H9 (cell line): ENCODE measurements around the gene MXD3. TPM values are rescaled to one million over a fixed set of nuclear protein-coding genes. Genes with fewer than 3 reads are reported as not detected.

Experiments used
- DNase-seq: peaks from one replicate; pipeline ENCODE4 v3.0.0-alpha.2; 2017
- H2AFZ ChIP-seq: one replicate; pipeline ENCODE4 v1.6.1; 2013; ENCODE audit warnings: mild to moderate bottlenecking, low read length, control low read depth, moderate library complexity
- H2AK5ac ChIP-seq: 2 replicates; pipeline ENCODE4 v1.6.1; 2013; ENCODE audit warnings: low read length, control low read depth, mixed read lengths; ENCODE audit not compliant: insufficient read length
- H2BK120ac ChIP-seq: one replicate; pipeline ENCODE4 v1.6.1; 2013; ENCODE audit warnings: low read depth, mild to moderate bottlenecking, low read length, control low read depth, inconsistent platforms; ENCODE audit not compliant: poor library complexity, severe bottlenecking
- H2BK12ac ChIP-seq: 2 replicates; pipeline ENCODE4 v1.6.1; 2013; ENCODE audit warnings: low read length, control low read depth, mixed read lengths, low read depth; ENCODE audit not compliant: insufficient read length
- H2BK15ac ChIP-seq: 2 replicates; pipeline ENCODE4 v1.6.1; 2013; ENCODE audit warnings: low read depth, low read length, control low read depth
- H2BK20ac ChIP-seq: one replicate; pipeline ENCODE4 v1.6.1; 2013; ENCODE audit warnings: low read depth, mild to moderate bottlenecking, low read length, control low read depth, inconsistent platforms; ENCODE audit not compliant: poor library complexity, severe bottlenecking
- H2BK5ac ChIP-seq: 2 replicates; pipeline ENCODE4 v1.6.1; 2013; ENCODE audit warnings: low read length, control low read depth, mixed read lengths; ENCODE audit not compliant: insufficient read length
- H3K14ac ChIP-seq: 2 replicates; pipeline ENCODE4 v1.6.1; 2013; ENCODE audit warnings: low read length, control low read depth; ENCODE audit not compliant: insufficient read depth
- H3K18ac ChIP-seq: 2 replicates; pipeline ENCODE4 v1.6.1; 2013; ENCODE audit warnings: low read depth, mild to moderate bottlenecking, mixed read lengths, low read length, control low read depth; ENCODE audit not compliant: insufficient read length
- H3K23ac ChIP-seq: 2 replicates; pipeline ENCODE4 v1.6.1; 2013; ENCODE audit warnings: low read length, control low read depth, mixed read lengths, low read depth; ENCODE audit not compliant: insufficient read length
- H3K23me2 ChIP-seq: 2 replicates; pipeline ENCODE4 v1.6.1; 2013; ENCODE audit warnings: low read depth, mild to moderate bottlenecking, mixed read lengths, low read length, control low read depth; ENCODE audit not compliant: insufficient read length, poor library complexity, severe bottlenecking
- H3K27ac ChIP-seq: 2 replicates; pipeline ENCODE4 v1.5.1; 2013; ENCODE audit warnings: low read length, control low read depth, mixed read lengths, low read depth; ENCODE audit not compliant: insufficient read length
- H3K27me3 ChIP-seq: 2 replicates; pipeline ENCODE4 v1.6.1; 2013; ENCODE audit warnings: low read length, control low read depth, inconsistent platforms; ENCODE audit not compliant: insufficient read depth
- H3K4ac ChIP-seq: 2 replicates; pipeline ENCODE4 v1.6.1; 2013; ENCODE audit warnings: low read depth, mild to moderate bottlenecking, control low read depth, inconsistent platforms, low read length, moderate library complexity
- H3K4me1 ChIP-seq: 2 replicates; pipeline ENCODE4 v1.6.1; 2013; ENCODE audit warnings: low read length, control low read depth, inconsistent platforms; ENCODE audit not compliant: insufficient read depth
- H3K4me2 ChIP-seq: 2 replicates; pipeline ENCODE4 v1.6.1; 2013; ENCODE audit warnings: low read length, control low read depth, mixed read lengths; ENCODE audit not compliant: insufficient read length, insufficient read depth
- H3K56ac ChIP-seq: 2 replicates; pipeline ENCODE4 v1.6.1; 2013; ENCODE audit warnings: low read depth, mild to moderate bottlenecking, mixed read lengths, low read length, control low read depth; ENCODE audit not compliant: insufficient read length
- H3K79me1 ChIP-seq: 2 replicates; pipeline ENCODE4 v1.6.1; 2013; ENCODE audit warnings: low read depth, mild to moderate bottlenecking, moderate library complexity, low read length, control low read depth, inconsistent platforms; ENCODE audit not compliant: insufficient read depth, poor library complexity, severe bottlenecking
- H3K79me2 ChIP-seq: 2 replicates; pipeline ENCODE4 v1.6.1; 2013; ENCODE audit warnings: low read length, control low read depth, inconsistent platforms; ENCODE audit not compliant: insufficient read depth
- H3K9ac ChIP-seq: 2 replicates; pipeline ENCODE4 v1.6.1; 2013; ENCODE audit warnings: low read length, control low read depth, mixed read lengths; ENCODE audit not compliant: insufficient read length; ENCODE audit errors: extremely low read depth
- H3K9me3 ChIP-seq: one replicate; pipeline ENCODE4 v1.6.1; 2013; ENCODE audit warnings: low read depth, low read length, inconsistent platforms; ENCODE audit not compliant: control insufficient read depth
- H3T11ph ChIP-seq: one replicate; pipeline ENCODE4 v1.6.1; 2013; ENCODE audit warnings: mild to moderate bottlenecking, low read length, control low read depth, inconsistent platforms
- H4K20me1 ChIP-seq: one replicate; pipeline ENCODE4 v1.6.1; 2013; ENCODE audit not compliant: control insufficient read depth, insufficient read length, insufficient read depth
- H4K5ac ChIP-seq: 2 replicates; pipeline ENCODE4 v1.6.1; 2013; ENCODE audit warnings: low read depth, mild to moderate bottlenecking, mixed read lengths, low read length, control low read depth; ENCODE audit not compliant: insufficient read length
- H4K8ac ChIP-seq: replicated peaks from 2 replicates; pipeline ENCODE4 v1.6.1; 2013; ENCODE audit warnings: low read length, control low read depth, mixed read lengths, low read depth; ENCODE audit not compliant: insufficient read length
- H4K91ac ChIP-seq: 2 replicates; pipeline ENCODE4 v1.6.1; 2013; ENCODE audit warnings: low read depth, mild to moderate bottlenecking, moderate library complexity, mixed read lengths, low read length, control low read depth; ENCODE audit not compliant: insufficient read length
- H3K27ac Mint-ChIP-seq, 3 experiments: 2 replicates in 2 of 3; 3 replicates in 1 of 3; pipeline ENCODE4 v1.8.0; 2020 to 2021; ENCODE audit warnings: mixed read lengths in 3 of 3, mild to moderate bottlenecking in 1 of 3, moderate library complexity in 1 of 3
- H3K27me3 Mint-ChIP-seq: 2 replicates; pipeline ENCODE4 v1.8.0; 2021; ENCODE audit warnings: low read depth, mild to moderate bottlenecking, moderate library complexity, mixed read lengths
- H3K36me3 Mint-ChIP-seq, 3 experiments: 2 replicates in 2 of 3; 3 replicates in 1 of 3; pipeline ENCODE4 v1.8.0; 2020 to 2021; ENCODE audit warnings: low read depth in 3 of 3, mixed read lengths in 3 of 3; ENCODE audit not compliant: insufficient read depth in 1 of 3
- H3K4me1 Mint-ChIP-seq, 2 experiments: 2 replicates each; pipeline ENCODE4 v1.8.0; 2020; ENCODE audit warnings: mixed read lengths in 2 of 2
- H3K4me3 Mint-ChIP-seq, 2 experiments: 2 replicates in 1 of 2; 3 replicates in 1 of 2; pipeline ENCODE4 v1.8.0; 2020 to 2021; ENCODE audit warnings: mild to moderate bottlenecking in 2 of 2, mixed read lengths in 2 of 2, moderate library complexity in 1 of 2
- H3K9me3 Mint-ChIP-seq, 2 experiments: 2 replicates in 1 of 2; 3 replicates in 1 of 2; pipeline ENCODE4 v1.8.0; 2020; ENCODE audit warnings: mild to moderate bottlenecking in 2 of 2, mixed read lengths in 2 of 2, moderate library complexity in 1 of 2
- WGBS: extraction: QIAGEN DNeasy Blood & Tissue Kit; methylation state at CpG from one replicate; pipeline ENCODE4 v1.1.7; 2013; ENCODE audit warnings: missing lambda C conversion rate, low lambda C conversion rate, mixed read lengths; ENCODE audit not compliant: insufficient read length; ENCODE audit errors: extremely low coverage; 5-methylcytosine and 5-hydroxymethylcytosine counted together
- total RNA-seq: library from RNA; stranded (reverse); gene quantifications from 2 replicates; pipeline ENCODE4 v1.2.1, GENCODE V29; 2021
- TF ChIP-seq, protein P1 (sequence below): fragments of 200-600 bp; sonication (generic); conservative IDR thresholded peaks from 3 replicates; pipeline ENCODE4 v1.8.0; 2021; ENCODE audit warnings: antibody characterized with exemption, mild to moderate bottlenecking

MXD3 gene
- total RNA-seq, 1 experiment from 2014 or later: 9.8 TPM

DNA sequence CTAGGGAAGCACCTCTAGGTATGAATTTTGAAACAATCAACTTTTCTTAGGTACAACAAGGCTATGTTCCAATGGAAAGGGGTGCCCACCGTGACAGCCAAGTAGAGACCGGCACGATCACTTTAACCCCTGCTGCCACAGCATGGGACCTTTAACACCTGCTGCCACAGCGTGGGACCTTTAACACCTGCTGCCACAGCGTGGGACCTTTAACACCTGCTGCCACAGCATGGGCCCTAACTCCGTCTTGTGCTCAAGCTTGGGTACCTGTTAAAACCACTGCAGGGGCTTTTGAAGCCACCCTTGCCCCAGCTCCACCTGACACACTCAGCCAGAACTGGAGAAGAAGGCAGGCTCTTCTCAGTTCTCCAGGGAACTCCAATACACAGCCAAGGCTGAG is 18.2 kb upstream of the MXD3 start:
- H3K56ac ChIP-seq: no peak overlapping the region
- peaks cover 9% of the 10 kb centered on the region; the same call in 1 of the 2 replicates for H3K4me1 ChIP-seq
- H3K18ac ChIP-seq: no peak overlapping the region
- H4K91ac ChIP-seq: no peak overlapping the region
- H3K9ac ChIP-seq: no peak overlapping the region
- TF ChIP-seq, protein P1, sequence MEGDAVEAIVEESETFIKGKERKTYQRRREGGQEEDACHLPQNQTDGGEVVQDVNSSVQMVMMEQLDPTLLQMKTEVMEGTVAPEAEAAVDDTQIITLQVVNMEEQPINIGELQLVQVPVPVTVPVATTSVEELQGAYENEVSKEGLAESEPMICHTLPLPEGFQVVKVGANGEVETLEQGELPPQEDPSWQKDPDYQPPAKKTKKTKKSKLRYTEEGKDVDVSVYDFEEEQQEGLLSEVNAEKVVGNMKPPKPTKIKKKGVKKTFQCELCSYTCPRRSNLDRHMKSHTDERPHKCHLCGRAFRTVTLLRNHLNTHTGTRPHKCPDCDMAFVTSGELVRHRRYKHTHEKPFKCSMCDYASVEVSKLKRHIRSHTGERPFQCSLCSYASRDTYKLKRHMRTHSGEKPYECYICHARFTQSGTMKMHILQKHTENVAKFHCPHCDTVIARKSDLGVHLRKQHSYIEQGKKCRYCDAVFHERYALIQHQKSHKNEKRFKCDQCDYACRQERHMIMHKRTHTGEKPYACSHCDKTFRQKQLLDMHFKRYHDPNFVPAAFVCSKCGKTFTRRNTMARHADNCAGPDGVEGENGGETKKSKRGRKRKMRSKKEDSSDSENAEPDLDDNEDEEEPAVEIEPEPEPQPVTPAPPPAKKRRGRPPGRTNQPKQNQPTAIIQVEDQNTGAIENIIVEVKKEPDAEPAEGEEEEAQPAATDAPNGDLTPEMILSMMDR: no peak
- no peak overlapping the region for H3T11ph ChIP-seq
- no peak overlapping the region for H3K23ac ChIP-seq
- H3K9me3 ChIP-seq: no peaks in the 10 kb centered on the region
- no peak overlapping the region for H2BK120ac ChIP-seq
- H3K4ac ChIP-seq: no peak overlapping the region
- Mint-ChIP-seq H3K27ac (peak overlapping the region in 1 of 3 experiments; percentile 56; a peak in 2 of 7 replicates), H3K4me3 (no peak overlapping the region), H3K36me3 (peaks cover 4 to 57% (median 53%) of the 10 kb centered on the region in 3 experiments; a peak in 6 of 7 replicates), H3K27me3 (no peaks in the 10 kb centered on the region), H3K4me1 (peaks cover 23 to 30% of the 10 kb centered on the region in 2 experiments), H3K9me3 (no peaks in the 10 kb centered on the region)
- H2AFZ ChIP-seq: no peak overlapping the region
- peaks cover 2% of the 10 kb centered on the region for H4K20me1 ChIP-seq
- no peak overlapping the region for H2BK15ac ChIP-seq
- no peak overlapping the region for H3K4me2 ChIP-seq
- no peaks in the 10 kb centered on the region for H3K79me2 ChIP-seq
- no peaks in the 10 kb centered on the region for H3K27me3 ChIP-seq
- no CpG with 5 or more reads among the region's 6 CpGs for WGBS
- H4K5ac ChIP-seq: no peak overlapping the region
- H3K79me1 ChIP-seq: no peaks in the 10 kb centered on the region
- DNase-seq: no peak
- no peak overlapping the region for H4K8ac ChIP-seq
- H2BK5ac ChIP-seq: no peak overlapping the region
- H2BK12ac ChIP-seq: no peak overlapping the region
- no peak overlapping the region for H3K14ac ChIP-seq
- H3K27ac ChIP-seq: no peak overlapping the region
- no peak overlapping the region for H2BK20ac ChIP-seq
- no peak overlapping the region for H2AK5ac ChIP-seq
- no peaks in the 10 kb centered on the region for H3K23me2 ChIP-seq
